ENCODE data around the gene DAP. TPM values are rescaled to one million over a fixed set of nuclear protein-coding genes. Genes with fewer than 3 reads are reported as not detected.
A peak's percentile ranks its signal among the peaks of the same experiment; 100 is the strongest.

DAP gene
- total RNA-seq, 1 experiment from 2014 or later = 108 TPM

GRCh38 chr5:10801931-10802666 lies 41.1 kb upstream of the DAP start:
- no peak for TF ChIP-seq REST (IDR thresholded peaks at IDR 0.05; ENCODE audit: insufficient read depth in 1 of 2, low read depth in 2 of 2, low read length in 1 of 2)
- intact Hi-C loops (cut with micrococcal nuclease; ENCODE audit: unreplicated experiment) = no loop called here
- H3K9me3 ChIP-seq (ENCODE audit: control insufficient read depth, insufficient read depth, low read depth, low read length) = no peaks in the 10 kb centered on the region
- POLR2A ChIA-PET = no interaction called here
- no TSS peak for BruUV-seq (replicated peaks)
- peak; percentile 60; the same call in 1 of the 2 replicates for ATAC-seq
- H3K36me3 ChIP-seq (ENCODE audit: control insufficient read depth, insufficient read depth, low read length) = no peaks in the 10 kb centered on the region
- no peak overlapping the region for H3K27ac ChIP-seq (ENCODE audit: low read length)
- H3K27me3 ChIP-seq (ENCODE audit: control insufficient read depth, insufficient read depth, low read length) = peaks cover 10% of the 10 kb centered on the region
- in situ Hi-C loops (cut with HindIII; ENCODE audit: low pct_unique_long_range_greater_than_20kb, low sequenced_read_pairs) = no loop called here
- DNase-seq (ENCODE audit: low read depth, low spot score) = peak; percentile 8
- H3K4me3 ChIP-seq (ENCODE audit: low read depth in 2 of 2, low read length in 2 of 2) = no peak overlapping the region
- H3K4me1 ChIP-seq (ENCODE audit: control insufficient read depth, insufficient read depth, low read length) = no peaks in the 10 kb centered on the region
- CTCF ChIA-PET = interaction anchor here (0.7 kb wide), 1 partner anchor 99 kb away, joined by 3 read pairs; no protein-coding TSS in a partner anchor

- ATAC-seq (no peak), DNase-seq (ENCODE audit: low read depth, low spot score) (no peak)
- intact Hi-C loops (cut with micrococcal nuclease; ENCODE audit: unreplicated experiment) = no loop called here
- no peaks in the 10 kb centered on the region for H3K9me3 ChIP-seq (ENCODE audit: control insufficient read depth, insufficient read depth, low read depth, low read length)
- H3K27me3 ChIP-seq (ENCODE audit: control insufficient read depth, insufficient read depth, low read length) = peaks cover 10% of the 10 kb centered on the region
- H3K4me3 ChIP-seq (ENCODE audit: low read depth in 2 of 2, low read length in 2 of 2) = no peak overlapping the region
- POLR2A ChIA-PET = no interaction called here
- CTCF ChIA-PET = no interaction called here
- no peak overlapping the region for H3K27ac ChIP-seq (ENCODE audit: low read length)
- in situ Hi-C loops (cut with HindIII; ENCODE audit: low pct_unique_long_range_greater_than_20kb, low sequenced_read_pairs) = no loop called here
- H3K36me3 ChIP-seq (ENCODE audit: control insufficient read depth, insufficient read depth, low read length) = no peaks in the 10 kb centered on the region
- TF ChIP-seq SIN3A (IDR thresholded peaks at IDR 0.05; ENCODE audit: borderline replicate concordance, insufficient read depth, low read depth, low read length) (no peak), REST (IDR thresholded peaks at IDR 0.05; ENCODE audit: insufficient read depth in 1 of 2, low read depth in 2 of 2, low read length in 1 of 2) (no peak), POLR2AphosphoS5 (IDR thresholded peaks at IDR 0.05; ENCODE audit: low read depth, low read length) (no peak), CTCF (IDR thresholded peaks at IDR 0.05) (no peak)
- BruUV-seq (replicated peaks) = no TSS peak
- no peaks in the 10 kb centered on the region for H3K4me1 ChIP-seq (ENCODE audit: control insufficient read depth, insufficient read depth, low read length)
These were observed 39.8 kb upstream of the DAP start for GRCh38 chr5:10800852-10801251.
